Progenitor cell of endocrine pancreas (in vitro differentiated cells): Measurements from ENCODE around the gene ADD1. TPM values are rescaled to one million over a fixed set of nuclear protein-coding genes. Genes with fewer than 3 reads are reported as not detected.

Source experiments
- DNase-seq: peaks from one replicate; pipeline ENCODE4 v3.0.0; 2021; ENCODE audit warnings: low spot score; ENCODE audit not compliant: unreplicated experiment
- H3K27ac Mint-ChIP-seq: 2 replicates; pipeline ENCODE4 v1.8.0; 2021; ENCODE audit warnings: mild to moderate bottlenecking, moderate library complexity, mixed read lengths
- H3K27me3 Mint-ChIP-seq: 2 replicates; pipeline ENCODE4 v1.8.0; 2021; ENCODE audit warnings: mixed read lengths
- H3K36me3 Mint-ChIP-seq: 2 replicates; pipeline ENCODE4 v1.8.0; 2022; ENCODE audit warnings: mixed read lengths; ENCODE audit not compliant: insufficient read depth
- H3K4me1 Mint-ChIP-seq: 2 replicates; pipeline ENCODE4 v1.8.0; 2021; ENCODE audit warnings: low read depth, mixed read lengths
- H3K4me3 Mint-ChIP-seq: 2 replicates; pipeline ENCODE4 v1.8.0; 2021; ENCODE audit warnings: low read depth, mild to moderate bottlenecking, moderate library complexity, mixed read lengths
- H3K9me3 Mint-ChIP-seq: 2 replicates; pipeline ENCODE4 v1.8.0; 2021; ENCODE audit warnings: low read depth, mixed read lengths
- CTCF ChIP-seq: fragments of 200-600 bp; sonication (generic); IDR thresholded peaks from one replicate; pipeline ENCODE4 v1.5.0; 2021; ENCODE audit warnings: antibody characterized with exemption, mild to moderate bottlenecking; ENCODE audit not compliant: unreplicated experiment
- total RNA-seq: library from RNA; stranded (reverse); gene quantifications from 2 replicates; pipeline ENCODE4 v1.2.1, GENCODE V29; 2021

The ADD1 gene
- total RNA-seq, 1 donor from 2014 or later = 271 TPM

GRCh38 chr4:2799971-2800690 lies 43.5 kb upstream of the ADD1 start:
- H3K9me3 Mint-ChIP-seq = no peaks in the 10 kb centered on the region
- TF ChIP-seq CTCF = no peak
- H3K27ac Mint-ChIP-seq = no peak overlapping the region
- peaks cover 6% of the 10 kb centered on the region for H3K4me1 Mint-ChIP-seq
- peaks cover 7% of the 10 kb centered on the region for H3K27me3 Mint-ChIP-seq
- no peaks in the 10 kb centered on the region for H3K36me3 Mint-ChIP-seq
- DNase-seq = no peak
- H3K4me3 Mint-ChIP-seq = no peak overlapping the region

GRCh38 chr4:2800691-2801596 lies 42.7 kb upstream of the ADD1 start:
- Mint-ChIP-seq H3K27ac (peak overlapping the region; percentile 79), H3K36me3 (no peaks in the 10 kb centered on the region), H3K4me3 (no peak overlapping the region), H3K9me3 (no peaks in the 10 kb centered on the region), H3K27me3 (peaks cover 4% of the 10 kb centered on the region), H3K4me1 (peaks cover 6% of the 10 kb centered on the region)
- TF ChIP-seq CTCF = no peak
- DNase-seq = no peak

GRCh38 chr4:2802618-2803531 lies 40.8 kb upstream of the ADD1 start:
- Mint-ChIP-seq H3K9me3 (no peaks in the 10 kb centered on the region), H3K4me1 (peaks cover 6% of the 10 kb centered on the region), H3K27ac (no peak overlapping the region), H3K4me3 (no peak overlapping the region), H3K36me3 (no peaks in the 10 kb centered on the region), H3K27me3 (peaks cover 3% of the 10 kb centered on the region)
- no peak for DNase-seq
- TF ChIP-seq CTCF = no peak

- TF ChIP-seq CTCF = no peak
- Mint-ChIP-seq H3K27ac (no peak overlapping the region), H3K9me3 (no peaks in the 10 kb centered on the region), H3K4me3 (no peak overlapping the region), H3K36me3 (no peaks in the 10 kb centered on the region), H3K27me3 (peaks cover 3% of the 10 kb centered on the region), H3K4me1 (peaks cover 6% of the 10 kb centered on the region)
- no peak for DNase-seq
Observed at GRCh38 chr4:2803624-2804448, 39.8 kb upstream of the ADD1 start.
